Omental fat pad (tissue), 4 donors: ENCODE results near the gene AMBRA1. TPM values are rescaled to one million over a fixed set of nuclear protein-coding genes. Genes with fewer than 3 reads are reported as not detected.

Source experiments
- ATAC-seq: fragments of 150-250 bp; one replicate; pipeline ENCODE4 v1.9.1; 2016; ENCODE audit warnings: mild to moderate bottlenecking, moderate library complexity; ENCODE audit not compliant: low FRiP score
- DNase-seq: peaks from one replicate; pipeline ENCODE4 v3.0.0-alpha.2; 2019; ENCODE audit warnings: low spot score
- total RNA-seq, 4 donors: library from RNA; depleted of rRNA; stranded (reverse); fragments of >200 nt; gene quantifications; one replicate each; pipeline ENCODE4 v1.1.0, GENCODE V29; 2016
- TF ChIP-seq, protein P1 (sequence below), 3 donors: fragments of 450-650 bp; IDR thresholded peaks; one replicate each; pipeline ENCODE4 v1.5.1; 2016 to 2017; ENCODE audit warnings: antibody characterized with exemption in 3 of 3, mild to moderate bottlenecking in 3 of 3, moderate library complexity in 2 of 3

The AMBRA1 gene
- total RNA-seq, 4 donors from 2014 or later: 19.2 to 41.0 (median 23.5) TPM

DNA sequence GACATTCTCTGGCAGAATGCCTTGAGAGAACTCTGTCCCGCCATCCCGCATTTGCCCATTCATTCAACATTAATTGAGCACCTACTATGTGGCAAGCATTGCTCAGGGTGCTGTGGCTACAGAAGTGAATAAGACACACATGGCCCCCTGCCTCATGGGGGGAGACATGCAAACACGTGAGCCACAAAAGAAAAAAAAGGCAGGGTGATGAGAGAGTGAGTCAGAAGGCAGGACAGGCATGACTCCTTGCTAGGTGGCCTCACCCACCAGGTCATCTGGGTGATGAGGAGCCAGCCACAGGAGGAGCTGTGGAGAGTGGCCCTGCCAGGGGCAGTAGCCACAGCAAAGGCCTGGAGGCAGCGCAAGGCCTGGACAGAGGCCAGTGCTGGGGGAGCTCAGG, 207.1 kb downstream of the AMBRA1 start:
- TF ChIP-seq, protein P1, sequence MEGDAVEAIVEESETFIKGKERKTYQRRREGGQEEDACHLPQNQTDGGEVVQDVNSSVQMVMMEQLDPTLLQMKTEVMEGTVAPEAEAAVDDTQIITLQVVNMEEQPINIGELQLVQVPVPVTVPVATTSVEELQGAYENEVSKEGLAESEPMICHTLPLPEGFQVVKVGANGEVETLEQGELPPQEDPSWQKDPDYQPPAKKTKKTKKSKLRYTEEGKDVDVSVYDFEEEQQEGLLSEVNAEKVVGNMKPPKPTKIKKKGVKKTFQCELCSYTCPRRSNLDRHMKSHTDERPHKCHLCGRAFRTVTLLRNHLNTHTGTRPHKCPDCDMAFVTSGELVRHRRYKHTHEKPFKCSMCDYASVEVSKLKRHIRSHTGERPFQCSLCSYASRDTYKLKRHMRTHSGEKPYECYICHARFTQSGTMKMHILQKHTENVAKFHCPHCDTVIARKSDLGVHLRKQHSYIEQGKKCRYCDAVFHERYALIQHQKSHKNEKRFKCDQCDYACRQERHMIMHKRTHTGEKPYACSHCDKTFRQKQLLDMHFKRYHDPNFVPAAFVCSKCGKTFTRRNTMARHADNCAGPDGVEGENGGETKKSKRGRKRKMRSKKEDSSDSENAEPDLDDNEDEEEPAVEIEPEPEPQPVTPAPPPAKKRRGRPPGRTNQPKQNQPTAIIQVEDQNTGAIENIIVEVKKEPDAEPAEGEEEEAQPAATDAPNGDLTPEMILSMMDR (IDR thresholded peaks at IDR 0.05): no peak
- ATAC-seq: no peak
- no peak for DNase-seq

DNA sequence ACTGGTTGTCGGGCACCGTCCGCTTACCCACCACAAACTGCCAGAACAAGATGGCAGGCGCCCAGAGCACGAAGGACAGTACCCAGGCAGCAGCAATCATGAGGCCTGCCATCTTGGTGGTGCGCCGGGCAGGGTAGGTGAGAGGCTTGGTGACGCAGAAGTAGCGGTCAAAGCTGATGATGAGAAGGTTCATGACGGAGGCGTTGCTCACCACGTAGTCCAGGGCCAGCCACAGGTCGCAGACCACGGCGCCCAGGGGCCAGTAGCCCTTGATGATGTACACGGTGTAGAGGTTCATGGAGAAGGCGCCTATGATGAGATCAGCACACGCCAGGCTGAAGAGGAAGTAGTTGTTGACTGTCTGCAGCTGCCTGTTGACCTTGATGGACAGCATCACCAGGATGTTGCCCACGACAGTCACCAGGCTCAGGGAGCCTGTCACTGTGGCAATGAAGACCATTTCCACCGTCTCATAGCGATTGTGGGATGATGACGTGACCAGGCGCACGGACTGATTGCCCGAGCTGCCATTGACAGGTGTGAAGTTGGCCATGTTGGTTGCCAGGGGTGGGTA, 207.7 kb downstream of the AMBRA1 start:
- TF ChIP-seq, protein P1 (IDR thresholded peaks at IDR 0.05): no peak
- DNase-seq (no peak), ATAC-seq (no peak)

- TF ChIP-seq, protein P1 (IDR thresholded peaks at IDR 0.05): no peak
- no peak for DNase-seq
- no peak for ATAC-seq
These were observed 208.4 kb downstream of the AMBRA1 start for GRCh38 chr11:46385169-46386004.

- no peak for DNase-seq
- TF ChIP-seq, protein P1 (IDR thresholded peaks at IDR 0.05): no peak
- ATAC-seq: no peak
These were observed 209.7 kb downstream of the AMBRA1 start for GRCh38 chr11:46383974-46384701.

- ATAC-seq: no peak
- TF ChIP-seq, protein P1 (IDR thresholded peaks at IDR 0.05): no peak
These were observed 210.4 kb downstream of the AMBRA1 start for GRCh38 chr11:46383404-46383758.

GRCh38 chr11:46382646-46383403, 211.0 kb downstream of the AMBRA1 start:
- DNase-seq (no peak), ATAC-seq (no peak)
- TF ChIP-seq, protein P1 (IDR thresholded peaks at IDR 0.05): no peak

More at GRCh38 chr11:46383404-46383758, 210.4 kb downstream of the AMBRA1 start:
- no peak for DNase-seq
